Lower lobe of right lung (tissue), 2 donors: ENCODE measurements around the gene FOXD4L3. TPM values are rescaled to one million over a fixed set of nuclear protein-coding genes. Genes with fewer than 3 reads are reported as not detected.
"Not testable (repeated sequence)": the region's sequence is repeated elsewhere in the genome, so short reads cannot be mapped to it uniquely, and the experiment has no call there.

ENCODE experiments used
- ATAC-seq, 2 donors: fragments of 200-7000 bp; cut with Tn5 transposase; one replicate each; pipeline ENCODE4 v1.9.1; 2020 to 2022; ENCODE audit warnings: mild to moderate bottlenecking in 2 of 2, moderate library complexity in 2 of 2
- DNase-seq: peaks from one replicate; pipeline ENCODE4 v3.0.0-alpha.2; 2020
- H3K27ac ChIP-seq: fragments of 200-600 bp; one replicate; pipeline ENCODE4 v1.8.0; 2022
- H3K27me3 ChIP-seq: fragments of 200-600 bp; one replicate; pipeline ENCODE4 v1.8.0; 2022; ENCODE audit warnings: low read depth
- H3K36me3 ChIP-seq: fragments of 200-600 bp; one replicate; pipeline ENCODE4 v1.8.0; 2022; ENCODE audit warnings: mild to moderate bottlenecking
- H3K4me1 ChIP-seq: fragments of 200-600 bp; one replicate; pipeline ENCODE4 v1.8.0; 2022
- H3K4me3 ChIP-seq: fragments of 200-600 bp; one replicate; pipeline ENCODE4 v1.8.0; 2022; ENCODE audit warnings: mild to moderate bottlenecking
- H3K9me3 ChIP-seq: fragments of 200-600 bp; one replicate; pipeline ENCODE4 v1.8.0; 2022
- intact Hi-C: fragments of 100-400 bp; cut with DNase I; formaldehyde crosslinking; loops from one replicate; pipeline ENCODE4 v1.11.0; 2022
- total RNA-seq: library from RNA; stranded (reverse); fragmentation: NEBNext Ultra II Directional; extraction: Animal tissue kit (Norgen Biotek cat#: 25700); gene quantifications from one replicate; pipeline ENCODE4 v1.2.1, GENCODE V29; 2021
- TF ChIP-seq, protein P1 (sequence below): fragments of 200-600 bp; IDR thresholded peaks from one replicate; pipeline ENCODE4 v1.8.0; 2022; ENCODE audit warnings: antibody characterized with exemption, mild to moderate bottlenecking
- donor health status: DM: no; HTN: yes; CAD: no; lungs with severe emphysema.

Gene FOXD4L3
- total RNA-seq, 1 donor from 2014 or later, result 0.21 TPM

DNA sequence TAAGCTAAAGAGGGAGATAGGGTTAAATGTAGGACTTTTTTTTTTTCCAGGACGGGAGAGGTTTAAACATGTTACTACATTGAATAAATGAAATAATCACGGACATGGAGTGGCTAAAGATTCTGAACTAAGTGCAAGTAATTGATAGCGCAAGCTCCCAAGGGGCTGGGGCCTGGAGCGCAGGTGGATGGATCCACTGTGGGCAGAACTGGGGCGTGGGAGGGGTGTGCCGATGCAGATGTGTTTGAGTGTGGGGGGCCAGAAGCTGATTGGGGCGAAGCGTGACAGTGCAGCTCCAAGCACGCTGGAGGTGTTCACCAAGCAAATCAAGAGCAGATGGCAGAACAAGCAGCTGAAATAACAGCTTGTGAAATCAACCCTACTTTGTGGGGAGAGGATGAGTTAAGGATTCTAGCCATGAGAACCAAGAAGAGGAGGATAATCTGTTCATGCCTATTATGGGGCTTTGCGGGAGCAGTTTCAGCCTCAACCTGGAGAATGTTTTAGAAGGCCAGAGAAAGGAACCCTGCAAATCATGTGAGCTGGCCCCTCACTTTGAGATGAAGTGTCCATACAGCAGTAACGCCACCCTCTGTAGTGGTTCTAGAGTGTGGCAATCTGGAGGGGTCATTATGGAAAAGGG is 28.0 kb downstream of the FOXD4L3 start:
- H3K4me1 ChIP-seq, intact Hi-C loops, H3K27me3 ChIP-seq, H3K36me3 ChIP-seq, H3K4me3 ChIP-seq, ATAC-seq, H3K27ac ChIP-seq, H3K9me3 ChIP-seq, DNase-seq: not testable (repeated sequence)

DNA sequence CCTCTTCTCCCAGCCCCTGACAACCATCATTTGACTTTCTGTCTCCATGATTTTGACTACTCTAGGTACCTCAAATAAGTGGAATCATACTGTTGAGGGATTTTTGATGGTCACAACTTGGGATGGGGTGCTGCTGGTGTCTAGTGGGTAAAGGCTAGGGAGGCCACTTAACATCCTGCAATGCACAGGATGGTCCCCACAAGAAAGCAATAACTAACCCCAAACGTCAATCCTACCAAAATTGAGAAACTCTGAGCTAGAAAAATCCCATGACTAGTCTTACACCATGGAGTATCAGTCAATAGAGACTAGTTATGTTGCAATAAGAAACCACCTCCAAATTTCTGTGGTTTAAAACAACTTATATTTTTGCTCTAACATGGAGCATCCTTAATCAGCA is 29.5 kb downstream of the FOXD4L3 start:
- H3K4me1 ChIP-seq, H3K27me3 ChIP-seq, intact Hi-C loops, H3K4me3 ChIP-seq, H3K36me3 ChIP-seq, H3K9me3 ChIP-seq, ATAC-seq, DNase-seq, H3K27ac ChIP-seq: not testable (repeated sequence)

DNA sequence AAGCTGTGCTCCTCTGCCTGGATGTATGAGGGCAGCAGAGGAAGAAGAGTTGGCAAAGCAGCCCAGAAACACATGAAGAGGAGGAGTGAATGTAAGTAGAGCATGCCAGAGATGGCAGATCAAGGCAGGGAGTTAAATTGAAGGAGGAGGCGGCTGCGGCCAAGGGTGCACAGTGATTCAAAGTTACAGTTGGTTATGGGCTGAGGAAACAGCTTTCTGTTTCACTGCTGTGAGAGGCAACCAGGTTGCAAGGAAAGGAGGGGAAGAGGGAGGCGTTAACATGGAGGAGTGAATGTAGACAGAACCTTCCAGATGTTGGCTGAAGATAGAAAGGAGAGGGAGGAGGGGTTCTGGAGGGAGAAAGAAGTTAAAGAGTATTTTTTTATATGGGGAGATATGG is 33.3 kb downstream of the FOXD4L3 start:
- H3K4me1 ChIP-seq, H3K27me3 ChIP-seq, H3K36me3 ChIP-seq, H3K9me3 ChIP-seq, H3K4me3 ChIP-seq, intact Hi-C loops, H3K27ac ChIP-seq, DNase-seq: not testable (repeated sequence)
- ATAC-seq, result peak in 1 of 2 donors; percentile 23

DNA sequence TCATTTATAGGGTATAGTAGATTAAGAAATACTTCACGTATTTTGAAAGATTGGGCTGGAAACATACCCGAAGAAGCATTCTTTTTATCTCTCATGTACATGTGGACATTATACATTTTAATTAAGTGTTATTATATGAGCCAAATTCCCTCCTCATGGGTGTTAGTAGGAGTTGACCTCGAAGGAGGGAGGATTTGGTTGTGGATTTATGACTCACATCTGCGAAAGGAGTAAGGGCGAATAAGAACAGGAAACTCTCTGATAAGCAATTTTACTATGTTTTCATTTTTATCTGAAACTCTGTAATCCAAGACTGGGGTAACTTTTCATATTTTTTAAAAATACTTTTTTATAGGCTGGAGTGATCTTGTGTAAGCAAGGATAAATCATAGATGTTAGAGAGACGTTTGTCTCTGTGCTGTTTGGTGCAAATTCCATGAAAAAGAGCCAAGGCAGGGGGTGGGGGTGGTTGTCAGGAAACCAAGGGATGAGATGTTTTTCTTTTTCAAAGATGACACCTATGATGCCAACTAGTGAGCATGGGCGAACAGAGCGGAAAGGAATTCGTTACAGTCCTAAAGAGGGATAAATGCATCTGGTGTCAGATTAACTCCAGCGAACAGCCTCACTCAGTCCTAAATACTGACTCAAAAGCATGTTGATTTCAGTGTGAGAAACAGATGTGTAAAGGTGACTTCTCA is 34.1 kb downstream of the FOXD4L3 start:
- H3K27ac ChIP-seq, H3K4me1 ChIP-seq, ATAC-seq, H3K27me3 ChIP-seq, H3K9me3 ChIP-seq, intact Hi-C loops, H3K36me3 ChIP-seq, DNase-seq, H3K4me3 ChIP-seq: not testable (repeated sequence)

DNA sequence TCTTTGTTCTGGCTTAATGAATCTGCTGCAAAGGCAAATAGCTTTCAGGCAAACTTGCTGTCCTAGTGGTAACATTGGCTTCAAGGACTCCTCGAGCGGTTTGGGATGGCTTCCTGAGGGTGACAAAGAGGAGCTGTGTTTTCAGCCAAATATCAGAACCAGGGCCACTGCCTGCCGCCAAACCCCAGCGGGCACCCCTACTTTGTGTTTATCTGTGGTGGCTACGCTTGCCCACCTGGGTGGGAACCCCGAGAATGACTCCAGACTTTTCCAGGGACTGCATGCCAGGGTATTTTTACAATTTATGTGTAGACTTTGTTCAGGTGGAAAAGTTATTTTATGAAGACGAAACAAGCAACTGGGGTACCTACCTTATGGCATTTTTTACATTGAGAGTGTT is 35.3 kb downstream of the FOXD4L3 start:
- H3K27me3 ChIP-seq, H3K9me3 ChIP-seq, intact Hi-C loops, H3K4me3 ChIP-seq, H3K4me1 ChIP-seq, H3K36me3 ChIP-seq, DNase-seq, H3K27ac ChIP-seq, ATAC-seq: not testable (repeated sequence)

DNA sequence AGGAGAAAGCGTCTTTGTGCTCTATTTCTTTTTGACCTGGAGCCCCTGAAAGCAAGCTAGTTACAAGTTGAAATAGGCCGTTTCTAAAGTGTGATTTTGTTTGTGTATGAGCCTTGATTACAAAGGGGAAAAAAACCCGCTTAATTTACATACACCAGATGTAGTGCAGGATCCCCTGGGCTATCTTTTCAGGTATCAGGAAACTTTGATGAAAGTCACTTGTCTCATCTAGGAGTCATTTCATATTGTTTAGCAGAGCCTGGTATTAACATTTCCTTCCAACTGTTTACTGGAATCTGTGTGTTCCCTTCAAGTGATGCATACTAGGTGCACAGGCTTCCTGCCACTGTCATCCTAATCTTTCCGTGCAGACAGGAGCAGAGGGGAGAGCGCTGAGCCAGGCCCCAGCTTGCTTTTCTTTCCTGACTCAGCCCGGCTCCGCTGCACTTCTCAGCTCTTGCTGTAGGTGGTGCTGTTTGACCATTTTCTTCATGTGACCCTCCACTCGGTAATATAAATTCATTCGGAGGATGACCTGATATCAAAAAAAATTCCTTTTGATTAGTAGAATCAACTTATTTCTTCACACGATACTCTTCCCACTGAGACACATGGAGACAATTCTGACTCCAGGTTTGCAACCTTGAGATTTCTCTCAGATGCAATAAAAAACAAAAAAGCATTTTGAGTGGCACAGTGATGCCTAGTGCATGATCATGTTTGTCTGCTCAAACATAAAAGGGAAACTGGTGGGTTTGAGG is 39.8 kb downstream of the FOXD4L3 start:
- H3K9me3 ChIP-seq, H3K27me3 ChIP-seq, H3K4me3 ChIP-seq, H3K27ac ChIP-seq, H3K4me1 ChIP-seq, intact Hi-C loops, DNase-seq, H3K36me3 ChIP-seq: not testable (repeated sequence)
- ATAC-seq, result peak; percentile 92 to 93
- TF ChIP-seq, protein P1, sequence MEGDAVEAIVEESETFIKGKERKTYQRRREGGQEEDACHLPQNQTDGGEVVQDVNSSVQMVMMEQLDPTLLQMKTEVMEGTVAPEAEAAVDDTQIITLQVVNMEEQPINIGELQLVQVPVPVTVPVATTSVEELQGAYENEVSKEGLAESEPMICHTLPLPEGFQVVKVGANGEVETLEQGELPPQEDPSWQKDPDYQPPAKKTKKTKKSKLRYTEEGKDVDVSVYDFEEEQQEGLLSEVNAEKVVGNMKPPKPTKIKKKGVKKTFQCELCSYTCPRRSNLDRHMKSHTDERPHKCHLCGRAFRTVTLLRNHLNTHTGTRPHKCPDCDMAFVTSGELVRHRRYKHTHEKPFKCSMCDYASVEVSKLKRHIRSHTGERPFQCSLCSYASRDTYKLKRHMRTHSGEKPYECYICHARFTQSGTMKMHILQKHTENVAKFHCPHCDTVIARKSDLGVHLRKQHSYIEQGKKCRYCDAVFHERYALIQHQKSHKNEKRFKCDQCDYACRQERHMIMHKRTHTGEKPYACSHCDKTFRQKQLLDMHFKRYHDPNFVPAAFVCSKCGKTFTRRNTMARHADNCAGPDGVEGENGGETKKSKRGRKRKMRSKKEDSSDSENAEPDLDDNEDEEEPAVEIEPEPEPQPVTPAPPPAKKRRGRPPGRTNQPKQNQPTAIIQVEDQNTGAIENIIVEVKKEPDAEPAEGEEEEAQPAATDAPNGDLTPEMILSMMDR, result peak; percentile 31

DNA sequence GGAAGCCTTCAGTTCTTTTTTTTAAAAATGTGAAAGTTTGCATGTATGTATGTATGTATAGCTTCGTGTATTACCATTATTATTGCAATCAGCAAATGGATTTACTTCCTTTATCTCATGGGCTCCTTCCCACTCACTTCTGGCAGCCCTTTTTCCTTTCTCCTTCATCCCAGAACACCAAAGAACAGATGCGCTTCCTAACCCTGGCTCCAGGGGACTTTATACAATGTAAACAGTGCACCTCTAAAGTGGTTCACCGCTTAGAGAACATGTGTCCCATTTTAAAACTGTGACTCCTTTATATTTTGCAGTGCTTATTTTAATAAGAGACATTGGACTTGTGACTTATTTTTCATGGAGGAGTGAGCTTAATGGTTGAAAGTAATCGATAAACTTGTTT is 40.6 kb downstream of the FOXD4L3 start:
- H3K27me3 ChIP-seq, H3K9me3 ChIP-seq, DNase-seq, intact Hi-C loops, H3K4me3 ChIP-seq, H3K4me1 ChIP-seq, ATAC-seq, H3K27ac ChIP-seq, H3K36me3 ChIP-seq: not testable (repeated sequence)

DNA sequence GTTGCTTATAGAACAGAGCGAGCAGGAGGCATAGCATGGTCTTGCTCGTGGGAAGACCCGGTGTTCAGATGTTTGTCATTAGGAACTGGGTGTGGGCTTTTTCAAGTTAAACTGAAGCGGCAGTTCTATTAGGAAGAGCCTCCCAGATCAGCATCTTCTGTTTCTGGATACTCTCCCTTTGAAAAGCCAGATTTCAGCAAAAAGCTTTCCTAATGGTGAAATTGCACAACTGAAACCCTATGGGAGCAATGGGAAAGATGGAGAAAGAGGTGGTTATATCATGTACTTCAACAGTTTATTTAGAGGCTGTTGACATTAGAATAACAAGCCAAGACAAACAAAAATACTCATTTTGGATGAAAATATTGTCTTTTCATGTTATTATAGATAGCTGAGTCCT is 41.3 kb downstream of the FOXD4L3 start:
- ATAC-seq, H3K9me3 ChIP-seq, H3K27ac ChIP-seq, H3K36me3 ChIP-seq, DNase-seq, H3K4me1 ChIP-seq, H3K4me3 ChIP-seq, intact Hi-C loops, H3K27me3 ChIP-seq: not testable (repeated sequence)

DNA sequence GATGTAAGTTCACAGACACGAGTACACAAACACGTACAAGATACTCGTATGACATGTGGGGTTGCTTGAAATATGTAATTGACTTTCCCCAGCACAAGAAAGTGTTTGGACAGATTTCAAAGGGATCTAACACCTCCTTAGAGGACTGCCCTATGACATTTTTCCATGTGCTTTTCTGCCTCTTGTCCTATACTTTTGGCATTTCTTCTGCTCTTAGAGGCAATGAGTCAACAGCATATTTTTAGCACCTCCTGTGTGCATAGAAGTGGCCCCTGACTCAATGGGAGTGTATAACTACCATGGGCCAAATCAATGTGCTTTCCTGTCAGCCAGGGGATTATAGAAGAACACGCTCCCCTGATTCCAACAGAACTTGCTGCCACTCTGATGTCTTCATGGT is 49.0 kb downstream of the FOXD4L3 start:
- intact Hi-C loops, result not testable (repeated sequence)

More for the DNA sequence above, 49.0 kb downstream of the FOXD4L3 start:
- H3K27ac ChIP-seq, DNase-seq, H3K27me3 ChIP-seq, H3K36me3 ChIP-seq, H3K4me1 ChIP-seq, H3K4me3 ChIP-seq, H3K9me3 ChIP-seq: not testable (repeated sequence)
- ATAC-seq, result peak; percentile 56 to 68

Other genes starting within 250 kb of the FOXD4L3 start
- gene ZNG1C, start 60.9 kb upstream of the FOXD4L3 start, total RNA-seq, result 26.5 TPM
- 26.3 TPM for gene PGM5, start 53.7 kb downstream of the FOXD4L3 start, total RNA-seq
- gene TMEM252, start 238.0 kb downstream of the FOXD4L3 start, total RNA-seq, result 0.30 TPM